DMS79 (cell line): ENCODE measurements around the gene GPR55.

Experiments
- DNase-seq: peaks from one replicate; lab custom pipeline; 2025; lab: John Stamatoyannopoulos, UW

GPR55 gene

GRCh38 chr2:230866756-230867523, 58.1 kb downstream of the GPR55 start:
- DNase-seq, result peak; percentile 18

GRCh38 chr2:230865766-230866755, 59.0 kb downstream of the GPR55 start:
- DNase-seq, result no peak

GRCh38 chr2:230865307-230865765, 59.7 kb downstream of the GPR55 start:
- DNase-seq, result no peak

GRCh38 chr2:230864605-230865306, 60.3 kb downstream of the GPR55 start, which contains the start of gene ITM2C:
Gene ITM2C, plus strand, starts transcription at chr2:230864942. Its CDS starts 84 bp downstream, at chr2:230865026.
- DNase-seq, result peak; percentile 37

- no peak for DNase-seq
Observed at GRCh38 chr2:230864122-230864604, 60.9 kb downstream of the GPR55 start.

GRCh38 chr2:230863442-230864121, 61.5 kb downstream of the GPR55 start:
- DNase-seq, result no peak

- no peak for DNase-seq
Observed at GRCh38 chr2:230863031-230863430, 62.0 kb downstream of the GPR55 start.

- DNase-seq, result no peak
Observed at GRCh38 chr2:230862292-230862691, 62.8 kb downstream of the GPR55 start.

- peak; percentile 21 for DNase-seq
Observed at GRCh38 chr2:230861552-230862255, 63.3 kb downstream of the GPR55 start.
